Transverse colon (tissue), 3 donors: ENCODE results near the gene CREB5.

Experiments
- CTCF ChIP-seq, 5 experiments: fragments of 200-600 bp in 3 of 5; fragments of 450-650 bp in 2 of 5; sonication (generic) in 3 of 5; IDR thresholded peaks; 1 replicate in 2 of 5; 2 replicates in 3 of 5; pipeline ENCODE4 v1.5.1; 2016 to 2017; ENCODE audit warnings: antibody characterized with exemption in 5 of 5, inconsistent platforms in 3 of 5, mild to moderate bottlenecking in 2 of 5, moderate library complexity in 1 of 5
- EP300 ChIP-seq: sonication (generic); formaldehyde crosslinking; IDR thresholded peaks from one replicate; pipeline ENCODE4 v1.6.1; 2017; ENCODE audit warnings: antibody characterized with exemption, low read depth
- POLR2A ChIP-seq: fragments of 450-650 bp; IDR thresholded peaks from one replicate; pipeline ENCODE4 v1.6.1; 2016; ENCODE audit warnings: antibody characterized with exemption, mild to moderate bottlenecking, moderate library complexity

- no peak for TF ChIP-seq EP300
- no peak for TF ChIP-seq CTCF (IDR thresholded peaks at IDR 0.05)
- no peak for TF ChIP-seq POLR2A
Measured at GRCh38 chr7:28556671-28557070, 144.4 kb downstream of the CREB5 start.
